ENCODE results near the gene PPP1R8.
"Not testable (repeated sequence)": the region's sequence is repeated elsewhere in the genome, so short reads cannot be mapped to it uniquely, and the experiment has no call there.

The PPP1R8 gene

DNA sequence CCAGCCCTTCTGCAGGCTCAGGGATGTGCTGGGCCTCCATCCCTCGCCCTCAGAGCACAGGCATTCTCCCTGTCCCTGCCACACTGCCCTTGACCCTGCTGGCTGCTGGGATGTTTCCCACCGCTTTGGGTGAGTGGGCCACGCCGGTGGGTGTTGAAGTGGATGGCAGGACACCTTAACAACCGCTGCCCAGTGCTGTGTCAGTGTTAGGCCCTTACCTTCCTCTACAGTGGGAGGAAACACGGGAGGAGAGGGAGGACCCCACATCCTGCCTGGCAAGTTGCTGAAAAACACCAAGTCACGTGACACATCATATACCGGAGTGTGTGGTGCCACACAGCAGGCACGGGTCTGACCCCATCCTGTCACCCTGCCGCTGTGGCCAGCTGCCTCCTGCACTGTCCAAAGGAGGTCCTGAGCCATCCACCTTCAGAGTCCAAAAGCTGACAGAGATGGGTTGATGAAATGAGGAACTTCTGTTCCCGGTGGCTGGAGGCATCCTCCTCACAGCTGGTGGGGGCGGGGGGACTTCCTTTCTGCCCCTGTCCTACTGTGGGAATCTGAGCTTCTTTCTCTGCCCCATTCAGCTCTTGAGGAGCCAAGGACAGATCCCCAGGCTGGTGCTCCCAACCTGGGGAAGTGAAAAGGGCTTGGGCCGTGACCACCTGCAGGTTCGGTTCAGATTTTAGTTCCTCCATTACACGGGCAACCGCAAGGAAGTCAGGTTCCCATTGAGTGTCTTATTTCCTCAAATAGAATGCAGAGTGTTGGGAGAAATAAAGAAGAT lies 38.5 kb downstream of the PPP1R8 start:
- H3K27ac ChIP-seq: no peak overlapping the region
- DNase-seq (ENCODE audit: low read depth, low spot score): no peak

GRCh38 chr1:27869719-27870085 lies 39.1 kb downstream of the PPP1R8 start:
- no peak overlapping the region for H3K27ac ChIP-seq
- DNase-seq (ENCODE audit: low read depth, low spot score): no peak

GRCh38 chr1:27871076-27871475 lies 40.5 kb downstream of the PPP1R8 start:
- DNase-seq (ENCODE audit: low read depth, low spot score); H3K27ac ChIP-seq: not testable (repeated sequence)

GRCh38 chr1:27872059-27872801 lies 41.6 kb downstream of the PPP1R8 start, which contains the start of gene THEMIS2:
THEMIS2 (plus strand) TSS chr1:27872544; CDS start chr1:27872572, 28 bp downstream.
- H3K27ac ChIP-seq: no peak within 1 kb of the TSS
- DNase-seq (ENCODE audit: low read depth, low spot score): no peak

- DNase-seq (ENCODE audit: low read depth, low spot score): peak; percentile 22
These were observed 42.4 kb downstream of the PPP1R8 start for GRCh38 chr1:27872802-27873551.

GRCh38 chr1:27873671-27874384 lies 43.2 kb downstream of the PPP1R8 start:
- no peak for DNase-seq (ENCODE audit: low read depth, low spot score)

More at GRCh38 chr1:27872802-27873551, 42.4 kb downstream of the PPP1R8 start:
- no peak overlapping the region for H3K27ac ChIP-seq

GRCh38 chr1:27876341-27877114 lies 45.9 kb downstream of the PPP1R8 start:
- DNase-seq (ENCODE audit: low read depth, low spot score): no peak
- no peak overlapping the region for H3K27ac ChIP-seq

More at GRCh38 chr1:27873671-27874384, 43.2 kb downstream of the PPP1R8 start:
- no peak overlapping the region for H3K27ac ChIP-seq

DNA sequence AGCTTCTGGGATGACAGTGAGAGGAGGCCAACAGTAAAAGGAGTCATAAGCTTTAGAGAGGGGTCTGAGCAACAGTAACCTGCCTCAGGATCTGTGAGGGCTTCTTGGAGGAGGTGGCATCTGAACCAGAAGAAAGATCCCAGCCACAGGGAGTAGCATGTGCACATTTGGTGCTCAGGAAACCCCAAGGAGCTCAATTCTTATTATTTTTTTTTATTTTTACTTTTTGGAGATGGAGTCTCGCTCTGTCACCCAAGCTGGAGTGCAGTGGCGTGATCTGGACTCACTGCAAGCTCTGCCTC lies 46.5 kb downstream of the PPP1R8 start:
- DNase-seq (ENCODE audit: low read depth, low spot score): no peak
- H3K27ac ChIP-seq: no peak overlapping the region

- H3K27ac ChIP-seq: no peak overlapping the region
- DNase-seq (ENCODE audit: low read depth, low spot score): no peak
These were observed 47.5 kb downstream of the PPP1R8 start for GRCh38 chr1:27878039-27878438.

GRCh38 chr1:27878787-27879335 lies 48.3 kb downstream of the PPP1R8 start:
- no peak overlapping the region for H3K27ac ChIP-seq
- no peak for DNase-seq (ENCODE audit: low read depth, low spot score)

DNA sequence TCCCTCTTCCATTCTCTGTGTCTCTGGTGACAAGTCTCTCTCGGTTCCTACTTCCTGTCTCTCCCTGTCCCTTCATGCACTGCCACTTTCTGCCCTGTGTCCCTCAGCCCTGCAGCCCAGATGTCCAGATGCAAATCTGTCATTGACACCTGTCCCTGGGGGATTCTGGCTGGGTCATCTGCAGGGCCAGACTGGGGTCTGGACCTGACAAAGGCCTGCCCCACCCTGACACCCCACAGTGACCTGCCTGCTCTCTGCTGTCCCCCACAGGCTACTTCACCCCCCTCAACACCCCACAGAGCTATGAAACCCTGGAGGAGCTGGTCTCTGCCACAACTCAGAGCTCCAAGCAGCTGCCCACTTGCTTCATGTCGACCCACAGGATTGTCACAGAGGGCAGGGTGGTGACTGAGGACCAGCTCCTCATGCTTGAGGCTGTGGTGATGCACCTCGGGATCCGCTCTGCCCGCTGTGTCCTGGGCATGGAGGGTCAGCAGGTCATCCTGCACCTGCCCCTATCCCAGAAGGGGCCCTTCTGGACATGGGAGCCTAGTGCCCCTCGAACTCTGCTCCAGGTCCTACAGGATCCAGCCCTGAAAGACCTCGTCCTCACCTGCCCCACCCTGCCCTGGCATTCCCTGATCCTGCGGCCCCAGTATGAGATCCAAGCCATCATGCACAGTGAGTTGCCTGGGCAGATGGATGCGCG lies 48.9 kb downstream of the PPP1R8 start:
- DNase-seq (ENCODE audit: low read depth, low spot score): no peak
- H3K27ac ChIP-seq: no peak overlapping the region

DNA sequence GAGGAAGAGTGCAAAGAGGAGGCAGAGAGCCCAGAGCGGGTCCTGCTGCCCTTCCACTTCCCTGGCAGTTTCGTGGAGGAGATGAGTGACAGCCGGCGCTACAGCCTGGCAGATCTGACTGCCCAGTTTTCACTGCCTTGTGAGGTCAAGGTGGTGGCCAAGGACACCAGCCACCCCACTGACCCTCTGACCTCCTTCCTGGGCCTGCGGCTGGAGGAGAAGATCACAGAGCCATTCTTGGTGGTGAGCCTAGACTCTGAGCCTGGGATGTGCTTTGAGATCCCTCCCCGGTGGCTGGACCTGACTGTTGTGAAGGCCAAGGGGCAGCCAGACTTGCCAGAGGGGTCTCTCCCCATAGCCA lies 51.9 kb downstream of the PPP1R8 start:
- no peak overlapping the region for H3K27ac ChIP-seq
- no peak for DNase-seq (ENCODE audit: low read depth, low spot score)

- H3K27ac ChIP-seq: no peak overlapping the region
- no peak for DNase-seq (ENCODE audit: low read depth, low spot score)
These were observed 53.0 kb downstream of the PPP1R8 start for GRCh38 chr1:27883536-27883935.

GRCh38 chr1:27884006-27884954 lies 53.7 kb downstream of the PPP1R8 start:
- no peak for DNase-seq (ENCODE audit: low read depth, low spot score)
- no peak overlapping the region for H3K27ac ChIP-seq

GRCh38 chr1:27885114-27885528 lies 54.5 kb downstream of the PPP1R8 start:
- H3K27ac ChIP-seq: no peak overlapping the region
- DNase-seq (ENCODE audit: low read depth, low spot score): no peak

- no peak overlapping the region for H3K27ac ChIP-seq
- no peak for DNase-seq (ENCODE audit: low read depth, low spot score)
These were observed 55.2 kb downstream of the PPP1R8 start for GRCh38 chr1:27885621-27886352.

- H3K27ac ChIP-seq: no peak overlapping the region
- DNase-seq (ENCODE audit: low read depth, low spot score): no peak
These were observed 55.7 kb downstream of the PPP1R8 start for GRCh38 chr1:27886353-27886679.

All from epithelial cell of prostate (primary cell).